Skin epidermis (tissue), 12 donors: ENCODE measurements around the gene C7.
"Not testable (repeated sequence)": the region's sequence is repeated elsewhere in the genome, so short reads cannot be mapped to it uniquely, and the experiment has no call there.

ENCODE experiments used
- H3K27ac ChIP-seq, 21 experiments: fragments of 200-600 bp; sonication (generic) in 11 of 21; one replicate each; pipeline ENCODE4 v1.5.0; 2020; ENCODE audit warnings: mild to moderate bottlenecking in 3 of 21, inconsistent platforms in 2 of 21, moderate library complexity in 2 of 21
- H3K4me3 ChIP-seq, 7 experiments: fragments of 200-600 bp; sonication (generic) in 2 of 7; one replicate each; pipeline ENCODE4 v1.5.0; 2020; ENCODE audit warnings: inconsistent platforms in 2 of 7, mild to moderate bottlenecking in 2 of 7, moderate library complexity in 1 of 7

Gene C7

GRCh38 chr5:40909264-40909663 is at the start of gene C7:
Gene C7 (plus strand): TSS chr5:40909497. CDS start chr5:40909611, 114 bp downstream.
- Histone ChIP-seq H3K27ac (no peak within 1 kb of the TSS), H3K4me3 (no peak within 1 kb of the TSS)

GRCh38 chr5:40860711-40861110 is 48.6 kb upstream of the C7 start:
- Histone ChIP-seq H3K27ac (no peak overlapping the region), H3K4me3 (no peak overlapping the region)

GRCh38 chr5:40865004-40865403 is 44.3 kb upstream of the C7 start:
- H3K4me3 ChIP-seq, H3K27ac ChIP-seq: not testable (repeated sequence)

- Histone ChIP-seq H3K4me3 (no peak overlapping the region), H3K27ac (no peak overlapping the region)
These were observed 42.5 kb upstream of the C7 start for GRCh38 chr5:40866844-40867243.

GRCh38 chr5:40869384-40869783 is 39.9 kb upstream of the C7 start:
- Histone ChIP-seq H3K4me3 (no peak overlapping the region), H3K27ac (no peak overlapping the region)

- no peak overlapping the region for H3K27ac ChIP-seq
- no peak overlapping the region for H3K4me3 ChIP-seq
These were observed 38.1 kb upstream of the C7 start for GRCh38 chr5:40871177-40871576.

GRCh38 chr5:40872253-40872652 is 37.0 kb upstream of the C7 start:
- H3K27ac ChIP-seq, H3K4me3 ChIP-seq: not testable (repeated sequence)

GRCh38 chr5:40873286-40873880 is 35.9 kb upstream of the C7 start:
- Histone ChIP-seq H3K4me3 (no peak overlapping the region), H3K27ac (no peak overlapping the region)

- no peak overlapping the region for H3K27ac ChIP-seq
- H3K4me3 ChIP-seq = no peak overlapping the region
These were observed 33.3 kb upstream of the C7 start for GRCh38 chr5:40875958-40876357.

- Histone ChIP-seq H3K27ac (no peak overlapping the region), H3K4me3 (no peak overlapping the region)
These were observed 31.8 kb upstream of the C7 start for GRCh38 chr5:40877371-40877988.

GRCh38 chr5:40879163-40879942 is 29.9 kb upstream of the C7 start:
- no peak overlapping the region for H3K4me3 ChIP-seq
- no peak overlapping the region for H3K27ac ChIP-seq

- no peak overlapping the region for H3K27ac ChIP-seq
These were observed 27.0 kb upstream of the C7 start for GRCh38 chr5:40882291-40882690.

GRCh38 chr5:40883051-40883450 is 26.2 kb upstream of the C7 start:
- not testable (repeated sequence) for H3K27ac ChIP-seq, H3K4me3 ChIP-seq

More at GRCh38 chr5:40882291-40882690, 27.0 kb upstream of the C7 start:
- H3K4me3 ChIP-seq = no peak overlapping the region

- H3K4me3 ChIP-seq, H3K27ac ChIP-seq: not testable (repeated sequence)
These were observed 13.6 kb upstream of the C7 start for GRCh38 chr5:40895440-40896425.

- peak overlapping the region in 2 of 21 experiments; percentile 28 to 60 for H3K27ac ChIP-seq
These were observed 4.9 kb upstream of the C7 start for GRCh38 chr5:40904205-40904993.

GRCh38 chr5:40904994-40905306 is 4.3 kb upstream of the C7 start:
- H3K27ac ChIP-seq = peak overlapping the region in 3 of 21 experiments; percentile 5 to 60 (median 28)

More at GRCh38 chr5:40904205-40904993, 4.9 kb upstream of the C7 start:
- no peak overlapping the region for H3K4me3 ChIP-seq

GRCh38 chr5:40906351-40906751 is 2.9 kb upstream of the C7 start:
- Histone ChIP-seq H3K4me3 (no peak overlapping the region), H3K27ac (no peak overlapping the region)

More at GRCh38 chr5:40904994-40905306, 4.3 kb upstream of the C7 start:
- no peak overlapping the region for H3K4me3 ChIP-seq

- no peak overlapping the region for H3K4me3 ChIP-seq
- no peak overlapping the region for H3K27ac ChIP-seq
These were observed 426 bp downstream of the C7 start for GRCh38 chr5:40909723-40910122.

GRCh38 chr5:40911266-40911665 is 2.0 kb downstream of the C7 start:
- H3K27ac ChIP-seq = no peak overlapping the region
- H3K4me3 ChIP-seq = no peak overlapping the region
